GM18511 (cell line): ENCODE results near the gene IGIP.

ENCODE experiments used
- ATAC-seq: cut with Tn5 transposase; IDR thresholded peaks from one replicate; pipeline ENCODE4 v1.9.1; 2021; ENCODE audit warnings: mild to moderate bottlenecking, moderate library complexity; ENCODE audit not compliant: unreplicated experiment

IGIP gene

DNA sequence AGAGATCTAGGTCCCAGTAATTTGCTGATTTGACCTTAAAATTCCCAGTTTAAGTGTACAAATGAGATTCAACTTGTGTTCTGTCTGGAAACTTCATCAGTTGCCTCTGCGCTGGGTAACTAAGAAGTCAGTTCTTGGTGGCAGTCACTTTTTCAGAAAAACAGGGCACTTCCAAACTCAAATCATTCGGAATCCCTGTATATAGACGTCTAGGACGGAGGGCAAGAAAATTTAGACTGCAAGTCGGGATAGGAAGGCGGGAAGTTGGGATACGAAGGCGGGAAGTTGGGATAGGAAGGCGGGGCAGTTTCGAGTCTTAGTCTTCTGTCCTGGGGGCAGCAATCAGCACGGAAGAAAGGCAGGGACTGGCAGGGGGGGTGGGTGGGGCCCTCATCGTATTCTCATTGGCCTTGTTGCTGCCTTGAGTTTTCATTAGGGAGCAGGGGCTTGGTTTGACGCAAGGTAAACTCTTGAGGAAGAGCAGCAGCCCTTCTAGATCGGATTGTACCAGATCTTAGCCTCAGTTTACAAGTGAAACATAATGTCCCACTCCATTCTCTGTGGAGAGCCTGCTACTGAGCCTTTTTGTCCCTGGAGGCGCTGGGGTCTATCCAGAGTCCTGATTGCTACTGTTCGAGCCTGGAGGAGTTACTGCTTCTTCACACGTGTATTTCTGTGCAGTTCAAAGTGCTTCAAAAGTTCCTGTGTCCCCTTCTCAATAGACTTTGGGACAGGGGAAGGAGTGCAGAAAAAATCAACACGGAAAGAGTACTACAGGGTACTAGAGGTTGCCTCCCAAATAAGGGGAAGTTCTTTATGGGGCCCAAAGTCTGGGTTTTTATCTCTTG is 14.5 kb upstream of the IGIP start:
- no peak for ATAC-seq

GRCh38 chr5:140111859-140112551 is 13.7 kb upstream of the IGIP start:
- ATAC-seq = no peak

DNA sequence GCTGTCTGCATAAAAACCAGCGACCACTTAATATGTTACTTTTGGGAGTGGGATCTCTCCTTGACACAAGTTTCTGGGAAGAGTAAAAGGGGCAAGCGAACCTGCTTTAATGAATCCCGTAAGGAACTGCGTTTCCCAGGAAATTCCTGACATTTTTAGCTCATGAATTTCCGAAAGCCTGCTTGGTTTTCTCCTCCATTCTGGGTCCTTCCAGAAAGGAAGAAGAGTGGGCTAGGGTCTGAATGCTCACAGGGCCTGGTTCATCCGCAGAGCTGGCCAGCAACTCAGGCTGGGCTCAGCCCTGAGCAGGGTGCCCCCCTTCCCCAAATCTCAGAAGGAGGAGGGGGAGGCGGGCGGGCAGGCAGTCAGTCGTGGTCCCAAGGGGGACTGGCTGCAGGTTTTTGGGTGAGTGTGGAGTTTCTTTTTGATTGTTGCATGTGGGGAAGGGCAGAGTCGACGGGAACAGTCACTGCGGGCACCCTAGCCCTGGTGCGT is 13.0 kb upstream of the IGIP start:
- no peak for ATAC-seq

GRCh38 chr5:140113180-140113698 is 12.5 kb upstream of the IGIP start:
- peak; percentile 8 for ATAC-seq

- ATAC-seq = peak; percentile 86
Observed at GRCh38 chr5:140113699-140114263, 12.0 kb upstream of the IGIP start, which contains the start of gene PURA. Gene PURA, plus strand, starts transcription at chr5:140114109. Its CDS starts 73 bp downstream, at chr5:140114182.

- ATAC-seq = peak; percentile 41
Observed at GRCh38 chr5:140114341-140115185, 11.2 kb upstream of the IGIP start.

- no peak for ATAC-seq
Observed at GRCh38 chr5:140115186-140115500, 10.6 kb upstream of the IGIP start.

- ATAC-seq = no peak
Observed at GRCh38 chr5:140116716-140117115, 9.0 kb upstream of the IGIP start.

DNA sequence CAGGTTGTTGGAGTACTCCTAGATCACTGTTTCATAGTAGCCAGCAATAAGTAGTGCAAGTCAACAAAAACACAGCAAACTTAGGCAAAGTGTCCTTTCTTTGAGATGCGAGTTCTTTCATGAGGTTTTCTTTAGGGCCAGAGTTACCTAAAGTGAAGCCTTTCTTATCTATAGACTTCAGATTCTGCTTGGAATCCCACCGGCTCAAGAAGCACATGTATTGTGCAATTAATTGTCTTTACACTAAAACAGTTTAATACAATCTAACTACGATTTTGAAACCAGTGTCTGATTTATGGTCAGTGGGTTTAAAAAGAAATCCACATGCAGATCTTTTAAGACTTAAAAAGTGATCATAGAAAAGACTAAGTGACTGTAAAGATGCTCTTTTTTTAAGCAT is 8.2 kb upstream of the IGIP start:
- no peak for ATAC-seq

- ATAC-seq = no peak
Observed at GRCh38 chr5:140118302-140118936, 7.3 kb upstream of the IGIP start.

GRCh38 chr5:140126315-140127012 is 727 bp downstream of the IGIP start:
- no peak for ATAC-seq

GRCh38 chr5:140128376-140128775 is 2.6 kb downstream of the IGIP start:
- ATAC-seq = no peak

- ATAC-seq = peak; percentile 67
Observed at GRCh38 chr5:140130949-140131733, 5.4 kb downstream of the IGIP start.

GRCh38 chr5:140131967-140132409 is 6.3 kb downstream of the IGIP start:
- ATAC-seq = peak; percentile 46

DNA sequence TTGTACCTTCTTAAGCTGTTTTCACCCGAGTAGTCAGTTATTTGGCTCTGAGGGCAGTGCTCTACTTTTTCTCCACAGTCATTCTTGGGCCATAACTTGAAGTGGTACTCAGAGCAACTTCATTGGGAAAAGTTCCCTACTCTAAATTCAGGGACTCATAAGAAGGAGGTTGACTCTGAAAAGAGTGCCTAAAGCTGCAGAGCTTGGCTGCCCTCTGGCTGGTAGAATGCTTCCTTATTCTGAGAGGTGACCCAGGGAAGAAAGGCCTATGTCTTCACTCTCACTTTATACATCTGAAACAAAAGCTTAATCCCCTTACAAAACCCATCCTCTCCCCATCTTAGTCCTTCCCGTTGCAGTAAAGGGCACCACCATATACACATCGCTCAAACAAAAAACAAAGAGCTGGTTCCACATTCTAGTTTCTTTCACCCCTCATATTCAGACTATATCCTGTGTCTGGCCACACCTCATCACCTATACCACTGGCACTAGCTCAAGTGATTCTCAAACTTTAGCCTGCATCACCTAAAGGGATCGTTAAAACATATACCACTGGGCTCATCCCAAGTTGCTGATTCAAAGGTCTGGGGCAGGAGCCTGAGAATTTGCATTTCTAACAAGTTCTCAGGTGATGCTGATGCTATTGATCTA is 7.9 kb downstream of the IGIP start:
- no peak for ATAC-seq

GRCh38 chr5:140134277-140134935 is 8.7 kb downstream of the IGIP start:
- ATAC-seq = no peak

- ATAC-seq = no peak
Observed at GRCh38 chr5:140135127-140135526, 9.4 kb downstream of the IGIP start.

GRCh38 chr5:140136624-140137023 is 10.9 kb downstream of the IGIP start:
- ATAC-seq = no peak
